ENCODE measurements around the gene GPR152. TPM values are rescaled to one million over a fixed set of nuclear protein-coding genes. Genes with fewer than 3 reads are reported as not detected.
"Not testable (repeated sequence)": the region's sequence is repeated elsewhere in the genome, so short reads cannot be mapped to it uniquely, and the experiment has no call there.

GPR152 gene
- total RNA-seq, 1 experiment from 2014 or later = not detected

GRCh38 chr11:67489885-67490726 is 37.6 kb upstream of the GPR152 start:
- DNase-seq = no peak
- no peak for TF ChIP-seq CTCF (IDR thresholded peaks at IDR 0.05; ENCODE audit: unreplicated experiment)
- Mint-ChIP-seq H3K27ac (ENCODE audit: unreplicated experiment) (peak overlapping the region; percentile 39), H3K9me3 (ENCODE audit: low read depth, unreplicated experiment) (no peaks in the 10 kb centered on the region), H3K4me1 (ENCODE audit: low read depth, unreplicated experiment) (peaks cover 1% of the 10 kb centered on the region), H3K36me3 (ENCODE audit: insufficient read depth, unreplicated experiment) (peaks cover 47% of the 10 kb centered on the region), H3K27me3 (ENCODE audit: unreplicated experiment) (no peaks in the 10 kb centered on the region), H3K4me3 (ENCODE audit: low read depth, unreplicated experiment) (no peak overlapping the region)
- intact Hi-C loops (cut with micrococcal nuclease; ENCODE audit: unreplicated experiment) = no loop called here
- TSS peak; percentile 42 for BruUV-seq (replicated peaks)
- CTCF ChIA-PET = no interaction called here

GRCh38 chr11:67489203-67489884 is 36.8 kb upstream of the GPR152 start:
- intact Hi-C loops (cut with micrococcal nuclease; ENCODE audit: unreplicated experiment) = no loop called here
- H3K27ac Mint-ChIP-seq (ENCODE audit: unreplicated experiment) = peak overlapping the region; percentile 39
- CTCF ChIA-PET = no interaction called here

GRCh38 chr11:67486481-67487195 is 34.1 kb upstream of the GPR152 start:
- intact Hi-C loops (cut with micrococcal nuclease; ENCODE audit: unreplicated experiment) = no loop called here
- CTCF ChIA-PET = no interaction called here

More at GRCh38 chr11:67489203-67489884, 36.8 kb upstream of the GPR152 start:
- no TSS peak for BruUV-seq (replicated peaks)
- Mint-ChIP-seq H3K4me1 (ENCODE audit: low read depth, unreplicated experiment) (peaks cover 6% of the 10 kb centered on the region), H3K27me3 (ENCODE audit: unreplicated experiment) (no peaks in the 10 kb centered on the region), H3K4me3 (ENCODE audit: low read depth, unreplicated experiment) (no peak overlapping the region), H3K36me3 (ENCODE audit: insufficient read depth, unreplicated experiment) (peaks cover 47% of the 10 kb centered on the region), H3K9me3 (ENCODE audit: low read depth, unreplicated experiment) (no peaks in the 10 kb centered on the region)
- DNase-seq = no peak
- no peak for TF ChIP-seq CTCF (IDR thresholded peaks at IDR 0.05; ENCODE audit: unreplicated experiment)

GRCh38 chr11:67485873-67486361 is 33.4 kb upstream of the GPR152 start:
- H3K27ac Mint-ChIP-seq (ENCODE audit: unreplicated experiment); H3K9me3 Mint-ChIP-seq (ENCODE audit: low read depth, unreplicated experiment); BruUV-seq (replicated peaks); H3K4me3 Mint-ChIP-seq (ENCODE audit: low read depth, unreplicated experiment); intact Hi-C loops (cut with micrococcal nuclease; ENCODE audit: unreplicated experiment); DNase-seq; H3K27me3 Mint-ChIP-seq (ENCODE audit: unreplicated experiment); CTCF ChIA-PET: not testable (repeated sequence)
- Mint-ChIP-seq H3K4me1 (ENCODE audit: low read depth, unreplicated experiment) (peaks cover 26% of the 10 kb centered on the region), H3K36me3 (ENCODE audit: insufficient read depth, unreplicated experiment) (peaks cover 51% of the 10 kb centered on the region)

More at GRCh38 chr11:67486481-67487195, 34.1 kb upstream of the GPR152 start:
- no TSS peak for BruUV-seq (replicated peaks)
- peaks cover 26% of the 10 kb centered on the region for H3K4me1 Mint-ChIP-seq (ENCODE audit: low read depth, unreplicated experiment)
- H3K27ac Mint-ChIP-seq (ENCODE audit: unreplicated experiment) = no peak overlapping the region
- no peaks in the 10 kb centered on the region for H3K27me3 Mint-ChIP-seq (ENCODE audit: unreplicated experiment)
- no peaks in the 10 kb centered on the region for H3K9me3 Mint-ChIP-seq (ENCODE audit: low read depth, unreplicated experiment)
- TF ChIP-seq CTCF (IDR thresholded peaks at IDR 0.05; ENCODE audit: unreplicated experiment) = no peak
- H3K36me3 Mint-ChIP-seq (ENCODE audit: insufficient read depth, unreplicated experiment) = peaks cover 58% of the 10 kb centered on the region
- no peak for DNase-seq
- H3K4me3 Mint-ChIP-seq (ENCODE audit: low read depth, unreplicated experiment) = no peak overlapping the region
